CD4-positive, CD25-positive, alpha-beta regulatory T cell (primary cell): ENCODE data around the gene ATP6V0A4. TPM values are rescaled to one million over a fixed set of nuclear protein-coding genes. Genes with fewer than 3 reads are reported as not detected.
A peak's percentile ranks its signal among the peaks of the same experiment; 100 is the strongest.

Experiments
- ATAC-seq, 2 donors: fragments of 150-1000 bp; cut with Tn5 transposase; one replicate each; pipeline ENCODE4 v1.10.0; 2021; ENCODE audit warnings: low read depth in 2 of 2, moderate number of reproducible peaks in 2 of 2, moderate library complexity in 1 of 2
- DNase-seq, 3 donors: peaks; one replicate each; pipeline versions ENCODE4 v3.0.0 to v3.0.0-alpha.2; 2012 to 2022; ENCODE audit warnings: mixed read lengths in 1 of 3
- H3K27ac ChIP-seq: one replicate; pipeline ENCODE4 v1.7.0; 2013; ENCODE audit warnings: mild to moderate bottlenecking, low read length; ENCODE audit not compliant: insufficient read depth, poor library complexity, severe bottlenecking
- H3K27me3 ChIP-seq: one replicate; pipeline ENCODE4 v1.7.0; 2013; ENCODE audit warnings: low read length; ENCODE audit not compliant: control insufficient read depth, insufficient read depth
- H3K36me3 ChIP-seq: one replicate; pipeline ENCODE4 v1.7.0; 2013; ENCODE audit warnings: mild to moderate bottlenecking, low read length, moderate library complexity; ENCODE audit not compliant: control insufficient read depth, insufficient read depth
- H3K4me1 ChIP-seq: 2 replicates; pipeline ENCODE4 v1.7.0; 2013; ENCODE audit warnings: mild to moderate bottlenecking, low read length; ENCODE audit not compliant: insufficient read depth, control insufficient read depth, poor library complexity, severe bottlenecking
- H3K4me3 ChIP-seq: one replicate; pipeline ENCODE4 v1.7.0; 2013; ENCODE audit warnings: low read depth, mild to moderate bottlenecking, low read length, moderate library complexity
- H3K9me3 ChIP-seq, 2 experiments: 1 replicate in 1 of 2; 2 replicates in 1 of 2; pipeline ENCODE4 v1.7.0; 2013; ENCODE audit warnings: low read length in 2 of 2, mild to moderate bottlenecking in 1 of 2, moderate library complexity in 1 of 2; ENCODE audit not compliant: control insufficient read depth in 2 of 2
- H3K27ac Mint-ChIP-seq, 3 donors: one replicate each; pipeline ENCODE4 v1.8.0; 2020 to 2022; ENCODE audit warnings: mild to moderate bottlenecking in 3 of 3, mixed read lengths in 3 of 3, moderate library complexity in 2 of 3
- H3K27me3 Mint-ChIP-seq: one replicate; pipeline ENCODE4 v1.8.0; 2022; ENCODE audit warnings: mild to moderate bottlenecking, mixed read lengths
- H3K36me3 Mint-ChIP-seq: one replicate; pipeline ENCODE4 v1.8.0; 2020; ENCODE audit warnings: mixed read lengths
- H3K4me1 Mint-ChIP-seq, 4 donors: one replicate each; pipeline ENCODE4 v1.8.0; 2020 to 2022; ENCODE audit warnings: mixed read lengths in 4 of 4, mild to moderate bottlenecking in 1 of 4
- H3K4me3 Mint-ChIP-seq, 4 donors: one replicate each; pipeline ENCODE4 v1.8.0; 2020 to 2022; ENCODE audit warnings: mild to moderate bottlenecking in 4 of 4, mixed read lengths in 4 of 4, moderate library complexity in 3 of 4
- H3K9me3 Mint-ChIP-seq, 7 donors: one replicate each; pipeline ENCODE4 v1.8.0; 2020 to 2022; ENCODE audit warnings: mixed read lengths in 7 of 7, mild to moderate bottlenecking in 3 of 7, moderate library complexity in 2 of 7
- polyA plus RNA-seq, 4 donors: library from polyadenylated mRNA; unstranded; fragments of 300-500 nt; fragmentation: Illumina TruSeq; gene quantifications; one replicate each; pipeline ENCODE4 v1.2.3, GENCODE V29; 2021
- total RNA-seq: library from RNA; stranded (reverse); gene quantifications from one replicate; pipeline ENCODE4 v1.2.3, GENCODE V29; 2022

The ATP6V0A4 gene
- total and polyA plus RNA-seq, 5 donors from 2014 or later: not detected

DNA sequence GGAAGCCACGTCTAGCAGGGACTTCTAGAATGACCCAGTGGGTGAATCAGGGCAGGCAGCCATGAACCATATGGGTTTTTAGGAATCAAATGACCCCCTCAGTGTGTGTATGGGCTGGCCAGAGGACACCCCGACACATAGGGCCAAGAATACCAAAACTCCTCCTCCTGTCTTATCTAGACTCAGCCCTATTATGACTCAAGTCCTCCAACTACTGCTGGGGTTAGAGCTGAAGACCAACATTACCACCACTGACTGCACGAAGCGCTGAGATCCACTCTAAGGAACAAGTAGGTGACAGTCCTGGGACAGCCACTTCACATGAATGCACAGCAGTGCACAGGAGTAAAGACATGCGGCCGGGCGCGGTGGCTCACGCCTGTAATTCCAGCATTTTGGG lies 85.3 kb downstream of the ATP6V0A4 start:
- Mint-ChIP-seq H3K27me3 (no peaks in the 10 kb centered on the region), H3K9me3 (peaks cover 0 to 1% (median 0%) of the 10 kb centered on the region in 7 donors), H3K4me1 (peaks cover 0 to 8% (median 3%) of the 10 kb centered on the region in 4 donors), H3K27ac (no peak overlapping the region), H3K4me3 (peak overlapping the region in 1 of 4 donors; percentile 68), H3K36me3 (no peaks in the 10 kb centered on the region)
- Histone ChIP-seq H3K4me1 (no peaks in the 10 kb centered on the region), H3K27me3 (no peaks in the 10 kb centered on the region), H3K4me3 (no peak overlapping the region), H3K27ac (no peak overlapping the region), H3K9me3 (no peaks in the 10 kb centered on the region), H3K36me3 (no peaks in the 10 kb centered on the region)
- DNase-seq (no peak), ATAC-seq (no peak)

DNA sequence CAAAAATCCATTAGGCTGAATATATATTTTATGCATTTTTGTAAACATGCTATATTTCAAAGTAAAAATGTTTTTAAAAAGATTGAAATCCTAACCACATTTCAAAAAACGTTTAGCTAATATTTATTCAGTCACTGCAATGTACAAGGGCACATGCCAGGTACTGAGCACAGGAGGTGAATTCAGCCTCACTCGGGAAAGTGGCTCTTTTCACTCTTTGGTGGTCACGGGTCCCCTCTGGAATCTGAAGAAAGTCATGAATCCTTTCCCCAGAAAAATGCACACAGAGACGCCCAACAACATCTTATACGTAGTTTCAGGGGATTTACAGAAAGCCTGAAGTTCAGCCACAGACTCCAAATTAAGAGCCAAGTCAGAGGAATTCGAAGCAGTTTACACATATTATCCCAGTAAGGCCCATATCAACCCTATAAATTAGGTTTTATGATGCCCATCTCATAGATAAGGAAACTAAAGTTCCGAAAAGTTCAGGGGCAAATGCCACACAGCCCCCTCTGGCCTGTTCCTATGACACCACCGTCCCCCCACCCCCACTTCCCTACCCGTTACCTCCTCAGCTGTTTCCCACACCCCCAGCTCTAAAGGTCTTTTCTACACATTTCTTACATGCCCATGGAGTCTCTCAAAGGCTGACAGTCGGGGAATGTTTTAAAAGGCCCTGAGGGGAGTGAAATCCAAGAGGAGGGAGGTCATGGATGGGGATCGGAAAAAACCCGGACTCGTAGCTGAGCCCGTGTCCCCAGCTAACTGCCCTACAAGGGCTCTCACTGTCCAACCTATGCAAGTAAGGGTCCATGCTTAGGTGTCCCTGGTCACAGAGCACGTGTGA lies 87.2 kb downstream of the ATP6V0A4 start:
- Histone ChIP-seq H3K27ac (no peak overlapping the region), H3K4me3 (no peak overlapping the region), H3K4me1 (no peaks in the 10 kb centered on the region), H3K9me3 (no peaks in the 10 kb centered on the region), H3K36me3 (no peaks in the 10 kb centered on the region), H3K27me3 (no peaks in the 10 kb centered on the region)
- H3K27me3 Mint-ChIP-seq: no peaks in the 10 kb centered on the region
- no peak overlapping the region for H3K4me3 Mint-ChIP-seq
- ATAC-seq: no peak
- no peak overlapping the region for H3K27ac Mint-ChIP-seq
- no peaks in the 10 kb centered on the region for H3K36me3 Mint-ChIP-seq
- DNase-seq: no peak
- H3K9me3 Mint-ChIP-seq: peaks cover 0 to 1% (median 0%) of the 10 kb centered on the region in 7 donors
- H3K4me1 Mint-ChIP-seq: peaks cover 0 to 2% (median 0%) of the 10 kb centered on the region in 4 donors

DNA sequence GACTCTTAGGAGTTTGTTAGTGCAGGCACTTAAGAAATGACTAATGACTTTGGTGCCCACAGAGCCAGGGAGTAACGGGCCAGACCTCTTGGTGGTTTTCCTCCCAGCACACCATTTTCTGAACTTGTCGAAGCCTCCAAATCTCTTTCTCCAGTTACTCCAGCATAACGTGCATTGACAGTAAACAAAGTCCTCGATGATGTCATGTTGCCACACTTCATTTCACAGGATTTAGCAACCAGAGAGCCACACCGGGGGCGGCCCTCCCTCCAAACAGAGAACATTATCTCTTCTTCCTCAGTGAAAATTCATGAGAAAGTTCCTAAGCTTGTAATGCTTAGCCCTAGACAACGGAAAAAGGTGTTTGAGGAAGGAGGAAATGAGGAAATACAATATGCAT lies 92.8 kb downstream of the ATP6V0A4 start:
- no peaks in the 10 kb centered on the region for H3K27me3 ChIP-seq
- H3K27ac ChIP-seq: no peak overlapping the region
- peak overlapping the region in 1 of 3 donors; percentile 15 for H3K27ac Mint-ChIP-seq
- DNase-seq (no peak), ATAC-seq (no peak)
- H3K27me3 Mint-ChIP-seq: no peaks in the 10 kb centered on the region
- H3K4me3 ChIP-seq: no peak overlapping the region
- peaks cover 0 to 2% (median 0%) of the 10 kb centered on the region in 4 donors for H3K4me1 Mint-ChIP-seq
- peaks cover 0 to 1% (median 0%) of the 10 kb centered on the region in 7 donors for H3K9me3 Mint-ChIP-seq
- H3K4me3 Mint-ChIP-seq: no peak overlapping the region
- H3K9me3 ChIP-seq: no peaks in the 10 kb centered on the region
- no peaks in the 10 kb centered on the region for H3K36me3 Mint-ChIP-seq
- no peaks in the 10 kb centered on the region for H3K36me3 ChIP-seq
- no peaks in the 10 kb centered on the region for H3K4me1 ChIP-seq

DNA sequence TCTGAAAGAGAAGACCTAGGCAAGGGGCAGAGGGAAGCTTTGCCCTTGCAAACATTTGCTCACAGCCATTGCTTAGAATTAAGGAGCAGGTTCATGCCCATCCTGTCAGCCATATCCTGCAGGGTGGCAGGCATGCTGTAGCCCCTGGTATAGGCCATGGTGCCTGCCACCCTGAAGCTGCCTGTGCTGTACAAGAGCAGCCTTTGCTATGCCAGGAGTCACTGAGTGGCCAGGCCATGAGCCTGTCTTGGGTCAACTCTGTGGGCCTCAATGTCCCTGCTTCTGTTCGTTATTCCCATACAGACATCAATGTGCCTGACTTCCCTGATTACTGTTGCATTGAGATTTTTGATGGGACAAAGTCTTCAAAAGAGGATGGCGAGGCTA lies 96.5 kb downstream of the ATP6V0A4 start:
- H3K27ac Mint-ChIP-seq: no peak overlapping the region
- peaks cover 0 to 1% (median 0%) of the 10 kb centered on the region in 7 donors for H3K9me3 Mint-ChIP-seq
- ATAC-seq (no peak), DNase-seq (no peak)
- H3K9me3 ChIP-seq: no peaks in the 10 kb centered on the region
- H3K36me3 ChIP-seq: no peaks in the 10 kb centered on the region
- no peaks in the 10 kb centered on the region for H3K4me1 ChIP-seq
- no peak overlapping the region for H3K4me3 Mint-ChIP-seq
- no peaks in the 10 kb centered on the region for H3K27me3 Mint-ChIP-seq
- no peak overlapping the region for H3K4me3 ChIP-seq
- no peaks in the 10 kb centered on the region for H3K4me1 Mint-ChIP-seq
- H3K27me3 ChIP-seq: no peaks in the 10 kb centered on the region
- H3K36me3 Mint-ChIP-seq: no peaks in the 10 kb centered on the region
- H3K27ac ChIP-seq: no peak overlapping the region

DNA sequence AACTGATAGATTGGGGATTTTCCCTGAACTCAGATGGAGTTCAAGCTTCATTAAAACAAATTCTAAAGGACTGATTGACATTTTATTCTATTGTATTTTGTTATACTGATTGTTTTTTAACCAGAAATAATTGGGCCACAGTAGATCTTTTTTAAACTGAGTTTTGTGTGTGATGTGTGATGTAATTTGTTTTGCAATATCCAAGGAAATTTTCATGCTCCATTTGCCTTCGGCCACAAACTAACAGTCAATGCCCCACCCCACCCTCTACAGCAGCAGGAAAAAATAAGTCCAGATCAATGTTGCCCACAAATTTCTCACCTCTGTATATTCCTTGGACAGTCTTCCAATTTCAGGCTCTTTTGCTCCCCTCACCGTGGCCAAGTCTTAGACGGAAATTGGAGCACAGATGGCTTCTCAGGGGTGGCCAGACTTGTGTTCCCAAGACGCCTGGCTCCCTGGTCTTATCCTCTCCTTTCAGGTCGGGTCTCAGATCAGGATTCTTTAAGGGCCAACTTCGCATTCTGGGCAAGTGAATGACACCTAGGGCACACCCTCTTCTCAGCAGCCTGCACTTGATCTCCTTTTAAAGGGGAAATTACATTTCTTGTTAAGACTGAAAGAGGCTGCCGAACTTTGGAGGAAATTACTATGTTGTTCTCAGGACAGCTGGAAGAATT lies 97.0 kb downstream of the ATP6V0A4 start, which contains the start of gene SVOPL:
TSS of gene SVOPL (minus strand) at position 506 of the 680 bp plus-strand sequence. CDS start 22,317 bp downstream, outside the sequence.
- no peaks in the 10 kb centered on the region for H3K36me3 Mint-ChIP-seq
- no peaks in the 10 kb centered on the region for H3K4me1 ChIP-seq
- H3K9me3 ChIP-seq: no peaks in the 10 kb centered on the region
- H3K27ac ChIP-seq: no peak within 1 kb of the TSS
- no peak within 1 kb of the TSS for H3K4me3 ChIP-seq
- no peaks in the 10 kb centered on the region for H3K27me3 ChIP-seq
- H3K4me3 Mint-ChIP-seq: no peak within 1 kb of the TSS
- H3K27ac Mint-ChIP-seq: no peak within 1 kb of the TSS
- no peaks in the 10 kb centered on the region for H3K36me3 ChIP-seq
- DNase-seq (no peak), ATAC-seq (no peak)
- H3K27me3 Mint-ChIP-seq: no peaks in the 10 kb centered on the region
- peaks cover 0 to 1% (median 0%) of the 10 kb centered on the region in 7 donors for H3K9me3 Mint-ChIP-seq
- no peaks in the 10 kb centered on the region for H3K4me1 Mint-ChIP-seq

DNA sequence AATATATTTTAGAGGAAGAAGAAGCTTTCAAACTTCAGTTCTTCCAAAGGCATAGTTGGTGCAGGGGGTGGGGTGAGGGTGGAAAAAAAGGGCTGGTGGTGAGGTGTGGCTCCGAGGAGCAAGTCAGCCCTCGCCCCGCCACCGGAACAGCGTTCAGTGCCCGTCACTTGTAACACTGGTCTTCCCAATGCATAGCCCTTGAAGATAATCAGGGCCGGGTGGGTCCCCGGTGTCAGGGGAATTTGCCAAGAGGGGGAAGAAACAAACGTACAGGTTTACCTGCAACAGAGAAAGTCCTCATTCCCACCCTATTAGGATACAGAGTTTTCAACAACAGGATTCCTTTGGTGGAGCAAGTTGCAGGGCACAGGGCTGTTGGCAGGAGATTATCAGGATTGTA lies 98.3 kb downstream of the ATP6V0A4 start:
- H3K27me3 Mint-ChIP-seq: no peaks in the 10 kb centered on the region
- H3K4me1 ChIP-seq: no peaks in the 10 kb centered on the region
- no peak overlapping the region for H3K4me3 ChIP-seq
- no peaks in the 10 kb centered on the region for H3K36me3 Mint-ChIP-seq
- H3K4me3 Mint-ChIP-seq: no peak overlapping the region
- H3K9me3 Mint-ChIP-seq: peaks cover 0 to 3% (median 0%) of the 10 kb centered on the region in 7 donors
- H3K4me1 Mint-ChIP-seq: no peaks in the 10 kb centered on the region
- no peak for ATAC-seq
- no peaks in the 10 kb centered on the region for H3K27me3 ChIP-seq
- no peak overlapping the region for H3K27ac Mint-ChIP-seq
- no peak overlapping the region for H3K27ac ChIP-seq
- H3K36me3 ChIP-seq: no peaks in the 10 kb centered on the region
- no peak for DNase-seq
- no peaks in the 10 kb centered on the region for H3K9me3 ChIP-seq

DNA sequence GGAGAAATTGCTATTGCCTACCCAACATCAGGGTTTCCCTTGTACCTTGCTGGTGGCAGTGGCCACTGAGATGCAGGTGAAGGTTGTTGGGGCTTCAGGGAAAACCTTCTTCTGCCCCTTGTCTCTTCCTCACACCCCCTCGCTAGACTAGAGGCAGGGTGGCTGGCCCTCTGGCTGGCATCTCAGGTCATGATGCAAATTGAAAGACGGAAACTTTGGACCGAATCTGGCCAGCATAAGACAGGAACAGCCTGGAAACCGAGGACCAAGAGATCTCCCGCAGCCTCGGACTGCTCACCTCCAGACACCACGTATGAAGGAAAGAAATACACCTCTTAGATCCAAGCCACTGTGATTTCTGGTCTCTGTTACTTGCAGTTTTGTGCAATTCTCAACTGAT lies 99.7 kb downstream of the ATP6V0A4 start:
- no peak overlapping the region for H3K27ac Mint-ChIP-seq
- H3K36me3 Mint-ChIP-seq: no peaks in the 10 kb centered on the region
- H3K27ac ChIP-seq: no peak overlapping the region
- no peaks in the 10 kb centered on the region for H3K4me1 ChIP-seq
- no peaks in the 10 kb centered on the region for H3K9me3 ChIP-seq
- no peaks in the 10 kb centered on the region for H3K27me3 ChIP-seq
- DNase-seq: no peak
- ATAC-seq: no peak
- no peaks in the 10 kb centered on the region for H3K27me3 Mint-ChIP-seq
- H3K9me3 Mint-ChIP-seq: peaks cover 0 to 3% (median 0%) of the 10 kb centered on the region in 7 donors
- no peaks in the 10 kb centered on the region for H3K36me3 ChIP-seq
- no peak overlapping the region for H3K4me3 ChIP-seq
- H3K4me1 Mint-ChIP-seq: no peaks in the 10 kb centered on the region
- no peak overlapping the region for H3K4me3 Mint-ChIP-seq
